K562 (cell line): Measurements from ENCODE around the gene CYRIA. TPM values are rescaled to one million over a fixed set of nuclear protein-coding genes. Genes with fewer than 3 reads are reported as not detected.

Source experiments
- ATF4 ChIP-seq: fragments of 450-650 bp; formaldehyde crosslinking; IDR thresholded peaks from 2 replicates; pipeline ENCODE4 v1.4.0; 2022; ENCODE audit warnings: mild to moderate bottlenecking, moderate library complexity
- BRF1 ChIP-seq: IDR thresholded peaks from 3 replicates; pipeline ENCODE4 v1.6.1; 2011; ENCODE audit warnings: borderline replicate concordance, mild to moderate bottlenecking; ENCODE audit not compliant: insufficient read length; ENCODE audit errors: extremely low read depth
- CHCHD3 ChIP-seq: fragments of 250-450 bp; sonication (Bioruptor Pico); IDR thresholded peaks from 2 replicates; pipeline ENCODE4 v2.1.2; 2022; ENCODE audit warnings: mild to moderate bottlenecking
- EWSR1 ChIP-seq: fragments of 450-650 bp; IDR thresholded peaks from 2 replicates; pipeline ENCODE4 v1.6.1; 2018; ENCODE audit warnings: borderline replicate concordance, mild to moderate bottlenecking, low read depth, moderate library complexity; ENCODE audit not compliant: partially characterized antibody
- GABPB1 ChIP-seq: sonication (generic); formaldehyde crosslinking; IDR thresholded peaks from 2 replicates; pipeline ENCODE4 v1.8.0; 2022; ENCODE audit warnings: mild to moderate bottlenecking, missing genetic modification reagents
- HDAC6 ChIP-seq: IDR thresholded peaks from 2 replicates; pipeline ENCODE4 v1.6.1; 2012; ENCODE audit warnings: low read depth, mild to moderate bottlenecking, control low read depth, inconsistent platforms, low read length, moderate library complexity
- MCM2 ChIP-seq: fragments of 450-650 bp; IDR thresholded peaks from 2 replicates; pipeline ENCODE4 v1.6.1; 2017; ENCODE audit warnings: low read depth, mild to moderate bottlenecking
- MCM5 ChIP-seq: fragments of 450-650 bp; IDR thresholded peaks from 2 replicates; pipeline ENCODE4 v1.6.1; 2016; ENCODE audit warnings: low read depth
- MIER1 ChIP-seq: fragments of 450-650 bp; IDR thresholded peaks from 2 replicates; pipeline ENCODE4 v1.6.1; 2016; ENCODE audit warnings: antibody characterized with exemption, mild to moderate bottlenecking, low read depth
- MITF ChIP-seq: IDR thresholded peaks from 2 replicates; pipeline ENCODE4 v1.6.1; 2014; ENCODE audit warnings: antibody characterized with exemption
- NCOA6 ChIP-seq: fragments of 450-650 bp; IDR thresholded peaks from 2 replicates; pipeline ENCODE4 v1.6.1; 2017; ENCODE audit warnings: mild to moderate bottlenecking
- NFIX ChIP-seq: fragments of 250-450 bp; sonication (Bioruptor Pico); IDR thresholded peaks from 2 replicates; pipeline ENCODE4 v1.4.0; 2020; ENCODE audit warnings: low read depth, mild to moderate bottlenecking, moderate library complexity
- NR4A1 ChIP-seq, 2 experiments: fragments of 250-450 bp in 1 of 2; fragments of 450-650 bp in 1 of 2; sonication (Bioruptor Pico) in 1 of 2; IDR thresholded peaks; 2 replicates each; pipeline versions ENCODE4 v1.4.0 to v1.6.1; 2016 to 2020; ENCODE audit warnings: mild to moderate bottlenecking in 2 of 2, missing compliant biosample characterization in 1 of 2, missing genetic modification characterization in 1 of 2, moderate library complexity in 1 of 2
- PATZ1 ChIP-seq: fragments of 250-450 bp; sonication (Bioruptor Pico); IDR thresholded peaks from 2 replicates; pipeline ENCODE4 v1.5.0; 2020; ENCODE audit warnings: mild to moderate bottlenecking, borderline replicate concordance
- PCBP2 ChIP-seq: fragments of 200-400 bp; formaldehyde crosslinking; IDR thresholded peaks from 2 replicates; pipeline ENCODE4 v1.6.1; 2018; ENCODE audit warnings: low read length, low read depth, mild to moderate bottlenecking, moderate library complexity; ENCODE audit not compliant: poor library complexity, severe bottlenecking
- PHF8 ChIP-seq: fragments of 200-600 bp; sonication (generic); IDR thresholded peaks from 2 replicates; pipeline ENCODE4 v1.6.1; 2012; ENCODE audit warnings: mixed run types, mild to moderate bottlenecking, inconsistent platforms, low read length, moderate library complexity, borderline replicate concordance
- PRMT5 ChIP-seq: sonication (generic); formaldehyde crosslinking; IDR thresholded peaks from 2 replicates; pipeline ENCODE4 v1.5.0; 2020; ENCODE audit warnings: missing genetic modification reagents
- PTRF ChIP-seq: fragments of 450-650 bp; IDR thresholded peaks from 2 replicates; pipeline ENCODE4 v1.6.1; 2016; ENCODE audit warnings: mild to moderate bottlenecking, missing genetic modification characterization, missing compliant biosample characterization
- RBBP5 ChIP-seq: fragments of 200-600 bp; sonication (generic); IDR thresholded peaks from 2 replicates; pipeline ENCODE4 v1.6.1; 2012; ENCODE audit warnings: borderline replicate concordance, mild to moderate bottlenecking, low read length, control low read depth, inconsistent platforms; ENCODE audit not compliant: insufficient read depth, poor library complexity, severe bottlenecking
- RUNX1 ChIP-seq: sonication (generic); IDR thresholded peaks from 2 replicates; pipeline ENCODE4 v1.6.1; 2016; ENCODE audit warnings: antibody characterized with exemption, low read depth
- SMARCA5 ChIP-seq: fragments of 450-650 bp; IDR thresholded peaks from 2 replicates; pipeline ENCODE4 v1.6.1; 2016
- SNIP1 ChIP-seq: fragments of 450-650 bp; IDR thresholded peaks from 2 replicates; pipeline ENCODE4 v1.7.1; 2017; ENCODE audit warnings: low read depth, mild to moderate bottlenecking
- SRF ChIP-seq, 2 experiments: fragments of 250-450, 450-650 bp in 1 of 2; sonication (Bioruptor Pico) in 1 of 2; sonication (generic) in 1 of 2; formaldehyde crosslinking; IDR thresholded peaks; 2 replicates each; pipeline versions ENCODE4 v1.5.0 to v1.5.1; 2020 to 2022; ENCODE audit warnings: mild to moderate bottlenecking in 1 of 2, missing genetic modification reagents in 1 of 2
- STAG1 ChIP-seq: sonication (generic); formaldehyde crosslinking; IDR thresholded peaks from 2 replicates; pipeline ENCODE4 v1.5.0; 2020; ENCODE audit warnings: missing genetic modification reagents, borderline replicate concordance
- ZNF384 ChIP-seq: IDR thresholded peaks from 2 replicates; pipeline ENCODE4 v1.6.1; 2012; ENCODE audit warnings: low read depth, low read length, improper control_type of control experiment
- ZNF75A ChIP-seq: fragments of 450-650 bp; formaldehyde crosslinking; IDR thresholded peaks from 2 replicates; pipeline ENCODE4 v1.4.0; 2020; ENCODE audit warnings: mild to moderate bottlenecking
- polyA plus RNA-seq, 8 experiments: library from polyadenylated mRNA; depleted of rRNA in 4 of 8; stranded (reverse) in 5 of 8; unstranded in 3 of 8; fragments of >200 nt; fragmentation: Nextera tagmentation in 2 of 8; fragmentation: Illumina TruSeq in 1 of 8; extraction: Ambion mirVana in 2 of 8; extraction: Trizol in 1 of 8; gene quantifications; 2 replicates each; pipeline versions ENCODE4 v1.2.1 to v1.2.3, GENCODE V29; 2011 to 2014; ENCODE audit warnings: inconsistent platforms in 1 of 8, missing spikeins in 1 of 8
- total RNA-seq, 7 experiments: library from RNA; depleted of rRNA in 6 of 7; stranded (reverse); fragments of >200 nt in 6 of 7; fragmentation: Illumina TruSeq in 2 of 7; extraction: Trizol in 2 of 7; gene quantifications; 2 replicates each; pipeline versions ENCODE4 v1.2.1 to v1.2.3, GENCODE V29; 2011 to 2021; ENCODE audit warnings: low replicate concordance in 1 of 7

Gene CYRIA
- total and polyA plus RNA-seq, 9 of the 15 experiments (the other 6 are each of a cell fraction or from before 2014, with no cell fraction given), result 0.84 to 5.6 (median 3.0) TPM

- TF ChIP-seq ZNF384, result peak; percentile 59; the same call in 1 of the 2 replicates
- no peak for TF ChIP-seq MITF
- TF ChIP-seq PHF8, result no peak
- no peak for TF ChIP-seq STAG1 (CRISPR knock-in tag)
- no peak for TF ChIP-seq CHCHD3 (CRISPR knock-in tag)
- TF ChIP-seq RBBP5, result no peak
- TF ChIP-seq GABPB1 (CRISPR knock-in tag), result no peak
- no peak for TF ChIP-seq PCBP2
- TF ChIP-seq SMARCA5, result peak; percentile 55; the same call in 1 of the 2 replicates
- TF ChIP-seq PTRF (tag), result no peak
- no peak for TF ChIP-seq ZNF75A
- no peak for TF ChIP-seq PRMT5 (CRISPR knock-in tag)
- no peak for TF ChIP-seq HDAC6
- no peak for TF ChIP-seq RUNX1
- TF ChIP-seq MCM5, result no peak
- no peak for TF ChIP-seq EWSR1
- TF ChIP-seq SNIP1, result no peak
- TF ChIP-seq MIER1, result no peak
- TF ChIP-seq MCM2, result no peak
- no peak; a peak in 1 of 4 replicates for TF ChIP-seq SRF (CRISPR knock-in tag; IDR thresholded peaks at IDR 0.05)
- no peak for TF ChIP-seq NR4A1 (CRISPR knock-in tag; IDR thresholded peaks at IDR 0.05)
- TF ChIP-seq NR4A1 (tag; IDR thresholded peaks at IDR 0.05), result no peak
- TF ChIP-seq ATF4 (CRISPR knock-in tag), result no peak
- no peak for TF ChIP-seq NCOA6
- TF ChIP-seq NFIX (CRISPR knock-in tag), result no peak
- no peak for TF ChIP-seq PATZ1
- no peak for TF ChIP-seq BRF1
These were observed 17.5 kb downstream of the CYRIA start (continued) for GRCh38 chr2:16647992-16648617.
